B cell (primary cell): ENCODE measurements around the gene HEXIM2. TPM values are rescaled to one million over a fixed set of nuclear protein-coding genes. Genes with fewer than 3 reads are reported as not detected.

Source experiments
- ATAC-seq: fragments of 200-7000 bp; cut with Tn5 transposase; one replicate; pipeline ENCODE4 v1.10.0; 2021; ENCODE audit warnings: low read depth, mild to moderate bottlenecking, moderate number of reproducible peaks, moderate library complexity
- CTCF ChIA-PET: fragments of 350-600 bp; sonication (Branson Sonifier 250); formaldehyde crosslinking; loops from one replicate; lab custom pipeline; 2021; ENCODE audit warnings: antibody characterized with exemption, inconsistent platforms; lab: Charles Lee
- POLR2A ChIA-PET: fragments of 350-600 bp; sonication (Branson Sonifier 250); formaldehyde crosslinking; loops from one replicate; lab custom pipeline; 2021; ENCODE audit warnings: antibody characterized with exemption; lab: Charles Lee
- DNase-seq: peaks from one replicate; pipeline ENCODE4 v3.0.0; 2013
- H2AFZ ChIP-seq: 2 replicates; pipeline ENCODE4 v1.6.1; 2012; ENCODE audit warnings: mild to moderate bottlenecking, low read depth, low read length; ENCODE audit not compliant: insufficient read depth, poor library complexity, severe bottlenecking
- H3K27ac ChIP-seq, 2 donors: 1 replicate in 1 of 2; 2 replicates in 1 of 2; pipeline ENCODE4 v1.5.1; 2012 to 2013; ENCODE audit warnings: low read length in 2 of 2, mild to moderate bottlenecking in 2 of 2, moderate library complexity in 1 of 2
- H3K27me3 ChIP-seq, 4 experiments: fragments of 200-600 bp in 1 of 4; sonication (generic) in 1 of 4; replicated peaks in 1 of 4; 1 replicate in 2 of 4; 2 replicates in 2 of 4; pipeline versions ENCODE4 v1.6.1 to v1.7.0; 2013 to 2016; ENCODE audit warnings: low read length in 3 of 4, mild to moderate bottlenecking in 2 of 4, mixed read lengths in 1 of 4, moderate library complexity in 1 of 4; ENCODE audit not compliant: insufficient read depth in 4 of 4, control insufficient read depth in 3 of 4; ENCODE audit errors: control extremely low read depth in 1 of 4
- H3K36me3 ChIP-seq, 2 experiments: replicated peaks in 1 of 2; 1 replicate in 1 of 2; 2 replicates in 1 of 2; pipeline versions ENCODE4 v1.6.1 to v1.7.1; 2013; ENCODE audit warnings: low read length in 1 of 2; ENCODE audit not compliant: insufficient read depth in 2 of 2, control insufficient read depth in 1 of 2; ENCODE audit errors: control extremely low read depth in 1 of 2, extremely low read depth in 1 of 2
- H3K4me1 ChIP-seq, 2 donors: fragments of 200-600 bp in 1 of 2; sonication (generic) in 1 of 2; 1 replicate in 1 of 2; 2 replicates in 1 of 2; pipeline versions ENCODE4 v1.5.1 to v1.6.1; 2013 to 2017; ENCODE audit warnings: low read length in 2 of 2; ENCODE audit not compliant: control insufficient read depth in 2 of 2, insufficient read depth in 2 of 2
- H3K4me2 ChIP-seq: replicated peaks from 2 replicates; pipeline ENCODE3; 2012; ENCODE audit warnings: mild to moderate bottlenecking, low read depth, low read length; ENCODE audit not compliant: poor library complexity, severe bottlenecking
- H3K4me3 ChIP-seq, 5 experiments: fragments of 200-600 bp in 1 of 5; sonication (generic) in 1 of 5; 1 replicate in 3 of 5; 2 replicates in 2 of 5; pipeline versions ENCODE4 v1.5.1 to v1.7.0; 2011 to 2016; ENCODE audit warnings: low read length in 4 of 5, mild to moderate bottlenecking in 4 of 5, low read depth in 2 of 5, control low read depth in 1 of 5, moderate library complexity in 1 of 5; ENCODE audit not compliant: insufficient read depth in 1 of 5; ENCODE audit errors: control extremely low read depth in 1 of 5, extremely low read depth in 1 of 5
- H3K79me2 ChIP-seq: fragments of 200-600 bp; sonication (generic); one replicate; pipeline ENCODE4 v1.6.0; 2016; ENCODE audit warnings: low read length; ENCODE audit not compliant: control insufficient read depth, insufficient read depth
- H3K9ac ChIP-seq: fragments of 200-600 bp; sonication (generic); 2 replicates; pipeline ENCODE4 v1.6.1; 2017; ENCODE audit warnings: mild to moderate bottlenecking, low read length, moderate library complexity
- H3K9me3 ChIP-seq, 3 donors: one replicate each; pipeline versions ENCODE4 v1.6.1 to v1.7.1; 2013; ENCODE audit warnings: low read length in 2 of 3; ENCODE audit not compliant: control insufficient read depth in 2 of 3, insufficient read depth in 1 of 3; ENCODE audit errors: control extremely low read depth in 1 of 3
- H4K20me1 ChIP-seq: 2 replicates; pipeline ENCODE4 v1.6.0; 2012; ENCODE audit warnings: mild to moderate bottlenecking, low read length; ENCODE audit not compliant: insufficient read depth, control insufficient read depth, poor library complexity, severe bottlenecking
- H3K27ac Mint-ChIP-seq: one replicate; pipeline ENCODE4 v1.8.0; 2021; ENCODE audit warnings: mixed read lengths
- H3K27me3 Mint-ChIP-seq: one replicate; pipeline ENCODE4 v1.8.0; 2021; ENCODE audit warnings: mixed read lengths
- H3K4me1 Mint-ChIP-seq: one replicate; pipeline ENCODE4 v1.8.0; 2021; ENCODE audit warnings: mixed read lengths
- H3K4me3 Mint-ChIP-seq: one replicate; pipeline ENCODE4 v1.8.0; 2021; ENCODE audit warnings: mixed read lengths
- H3K9me3 Mint-ChIP-seq: one replicate; pipeline ENCODE4 v1.8.0; 2022; ENCODE audit warnings: mixed read lengths; ENCODE audit not compliant: insufficient read depth
- EZH2 ChIP-seq: IDR thresholded peaks from 2 replicates; pipeline ENCODE4 v1.6.1; 2012; ENCODE audit warnings: borderline replicate concordance, low read depth, mild to moderate bottlenecking, moderate library complexity, low read length; ENCODE audit not compliant: insufficient read depth, poor library complexity, severe bottlenecking
- WGBS: methylation state at CpG from one replicate; pipeline ENCODE4 v1.1.5; 2013; ENCODE audit warnings: missing lambda C conversion rate; ENCODE audit not compliant: insufficient coverage; 5-methylcytosine and 5-hydroxymethylcytosine counted together
- intact Hi-C: fragments of 100-400 bp; cut with micrococcal nuclease; formaldehyde crosslinking; loops from one replicate; pipeline ENCODE4 v1.10.0; 2022
- polyA plus RNA-seq: library from polyadenylated mRNA; depleted of rRNA; stranded (reverse); fragments of >200 nt; gene quantifications from 2 replicates; pipeline ENCODE4 v1.2.3, GENCODE V29; 2012
- total RNA-seq, 2 donors: library from RNA; stranded (reverse); fragments of 120-200 nt in 1 of 2; gene quantifications; 1 replicate in 1 of 2; 2 replicates in 1 of 2; pipeline versions ENCODE4 v1.2.3 to v1.2.4, GENCODE V29; 2013 to 2022
- TF ChIP-seq, protein P1 (sequence below): fragments of 200-600 bp; IDR thresholded peaks from one replicate; pipeline ENCODE4 v1.8.0; 2022; ENCODE audit warnings: antibody characterized with exemption, mild to moderate bottlenecking

Gene HEXIM2
- total and polyA plus RNA-seq, 2 donors (not counting 1 experiment from before 2014, with no cell fraction given): 3.7 to 10.0 TPM

DNA sequence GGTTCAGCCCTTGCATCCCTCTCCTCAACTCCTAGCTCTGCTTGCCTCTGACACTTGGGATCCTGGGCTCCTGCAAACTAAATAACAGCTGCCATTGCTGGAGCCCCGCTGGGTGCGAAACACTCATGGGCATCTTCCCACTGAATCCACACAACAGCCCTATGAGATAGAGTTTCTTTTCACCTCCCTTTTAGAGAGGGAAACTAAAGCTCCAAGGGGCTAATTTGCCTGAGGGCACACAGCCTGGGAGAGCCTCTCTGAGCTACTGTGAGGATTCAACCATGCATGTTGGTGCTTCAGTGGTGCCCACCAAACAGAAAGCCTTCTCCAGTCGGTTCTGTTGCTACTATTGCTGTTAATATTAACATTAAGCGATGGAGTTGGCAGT lies 22.1 kb upstream of the HEXIM2 start:
- Histone ChIP-seq H3K9ac (no peak overlapping the region), H3K4me3 (no peak overlapping the region), H3K4me1 (peaks cover 17 to 32% of the 10 kb centered on the region in 2 donors), H4K20me1 (no peaks in the 10 kb centered on the region), H3K9me3 (no peaks in the 10 kb centered on the region), H3K27ac (no peak overlapping the region), H3K79me2 (peaks cover 18% of the 10 kb centered on the region), H2AFZ (no peak overlapping the region), H3K4me2 (no peak overlapping the region), H3K36me3 (peaks cover 0 to 12% of the 10 kb centered on the region in 2 experiments), H3K27me3 (no peaks in the 10 kb centered on the region)
- intact Hi-C loops: no loop called here
- H3K4me3 Mint-ChIP-seq: no peak overlapping the region
- H3K9me3 Mint-ChIP-seq: no peaks in the 10 kb centered on the region
- H3K27me3 Mint-ChIP-seq: no peaks in the 10 kb centered on the region
- H3K4me1 Mint-ChIP-seq: peaks cover 28% of the 10 kb centered on the region
- 100% methylated on average over 1 of the region's 4 CpGs for WGBS
- ATAC-seq (no peak), DNase-seq (no peak)
- H3K27ac Mint-ChIP-seq: no peak overlapping the region
- CTCF ChIA-PET: interaction anchor here (0.9 to 10.2 kb wide), 3 partner anchors 11 to 59 kb away, joined by 4 to 233 read pairs (median 23); partner anchors contain the start of gene HEXIM1
- POLR2A ChIA-PET: no interaction called here
- TF ChIP-seq, protein P1, sequence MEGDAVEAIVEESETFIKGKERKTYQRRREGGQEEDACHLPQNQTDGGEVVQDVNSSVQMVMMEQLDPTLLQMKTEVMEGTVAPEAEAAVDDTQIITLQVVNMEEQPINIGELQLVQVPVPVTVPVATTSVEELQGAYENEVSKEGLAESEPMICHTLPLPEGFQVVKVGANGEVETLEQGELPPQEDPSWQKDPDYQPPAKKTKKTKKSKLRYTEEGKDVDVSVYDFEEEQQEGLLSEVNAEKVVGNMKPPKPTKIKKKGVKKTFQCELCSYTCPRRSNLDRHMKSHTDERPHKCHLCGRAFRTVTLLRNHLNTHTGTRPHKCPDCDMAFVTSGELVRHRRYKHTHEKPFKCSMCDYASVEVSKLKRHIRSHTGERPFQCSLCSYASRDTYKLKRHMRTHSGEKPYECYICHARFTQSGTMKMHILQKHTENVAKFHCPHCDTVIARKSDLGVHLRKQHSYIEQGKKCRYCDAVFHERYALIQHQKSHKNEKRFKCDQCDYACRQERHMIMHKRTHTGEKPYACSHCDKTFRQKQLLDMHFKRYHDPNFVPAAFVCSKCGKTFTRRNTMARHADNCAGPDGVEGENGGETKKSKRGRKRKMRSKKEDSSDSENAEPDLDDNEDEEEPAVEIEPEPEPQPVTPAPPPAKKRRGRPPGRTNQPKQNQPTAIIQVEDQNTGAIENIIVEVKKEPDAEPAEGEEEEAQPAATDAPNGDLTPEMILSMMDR: no peak
- no peak for TF ChIP-seq EZH2

DNA sequence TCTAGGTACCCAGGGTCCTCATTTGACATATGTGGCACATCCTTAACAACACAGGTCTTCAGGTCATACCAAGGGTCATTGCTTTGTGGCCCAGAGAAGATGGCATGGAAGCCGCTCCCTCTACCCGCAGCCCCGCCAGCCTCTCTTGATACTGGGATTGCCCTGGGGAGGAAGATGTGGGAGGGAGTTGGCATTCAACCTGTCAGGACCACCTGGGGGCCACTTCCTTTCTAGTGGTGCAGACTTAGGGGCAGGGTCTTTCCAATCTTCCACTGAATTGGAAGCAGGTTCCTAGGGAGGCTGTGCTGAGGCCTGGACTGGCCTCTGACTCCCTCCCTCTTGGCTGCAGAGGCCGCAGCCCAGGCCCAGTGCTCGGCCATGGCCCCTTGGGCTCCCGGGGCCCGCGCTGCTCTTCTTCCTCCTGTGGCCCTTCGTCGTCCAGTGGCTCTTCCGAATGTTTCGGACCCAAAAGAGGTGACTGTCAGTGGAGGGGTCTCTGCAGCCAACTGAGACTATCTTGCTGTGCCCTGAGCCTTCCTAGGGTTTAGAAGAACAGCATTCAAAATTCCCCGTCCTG lies 18.5 kb upstream of the HEXIM2 start:
- peak overlapping the region; percentile 86 for H3K4me3 Mint-ChIP-seq
- ATAC-seq (no peak), DNase-seq (no peak)
- CTCF ChIA-PET: interaction anchor here (0.7 to 1.3 kb wide), 2 partner anchors 9 to 55 kb away, joined by 4 read pairs; no protein-coding TSS in a partner anchor
- Histone ChIP-seq H3K4me3 (peak overlapping the region in 4 of 5 experiments; percentile 55 to 58 (median 57)), H3K4me1 (peaks cover 23 to 42% of the 10 kb centered on the region in 2 donors), H4K20me1 (no peaks in the 10 kb centered on the region), H3K4me2 (peak overlapping the region; percentile 96), H3K36me3 (peaks cover 0 to 5% of the 10 kb centered on the region in 2 experiments), H3K9ac (peak overlapping the region; percentile 66), H2AFZ (peak overlapping the region; percentile 81), H3K9me3 (peaks cover 0 to 3% (median 0%) of the 10 kb centered on the region in 3 donors), H3K27me3 (no peaks in the 10 kb centered on the region), H3K27ac (peak overlapping the region; percentile 59 to 81), H3K79me2 (peaks cover 6% of the 10 kb centered on the region)
- H3K27ac Mint-ChIP-seq: peak overlapping the region; percentile 90
- no peaks in the 10 kb centered on the region for H3K27me3 Mint-ChIP-seq
- no peaks in the 10 kb centered on the region for H3K9me3 Mint-ChIP-seq
- POLR2A ChIA-PET: interaction anchor here (0.7 to 1.5 kb wide), 3 partner anchors 9 to 147 kb away, joined by 4 to 5 read pairs (median 4); no protein-coding TSS in a partner anchor
- TF ChIP-seq, protein P1: no peak
- no peak for TF ChIP-seq EZH2
- 82% methylated on average over 9 of the region's 13 CpGs for WGBS
- peaks cover 37% of the 10 kb centered on the region for H3K4me1 Mint-ChIP-seq
- intact Hi-C loops: no loop called here
